Measurements from ENCODE around the gene PTPN5.

GRCh38 chr11:18727479-18728236 is 63.9 kb downstream of the PTPN5 start:
- TF ChIP-seq POLR2A (IDR thresholded peaks at IDR 0.05; ENCODE audit: low read depth, low read length), result no peak
- TF ChIP-seq TAF1 (IDR thresholded peaks at IDR 0.05; ENCODE audit: borderline replicate concordance, low read depth, low read length), result no peak

Measured in GM12892 (cell line).